Stimulated activated CD4-positive, alpha-beta T cell treated with anti-CD3 and anti-CD28 coated beads, Interleukin-1b, Interleukin-23, amount 100 ng/mL, for 24 hours (primary cell): ENCODE data around the gene EEF1G.

ENCODE experiments used
- DNase-seq, 4 experiments: peaks; one replicate each; pipeline ENCODE4 v3.0.0-alpha.2; 2020; ENCODE audit warnings: low read depth in 4 of 4, low spot score in 1 of 4

Gene EEF1G

DNA sequence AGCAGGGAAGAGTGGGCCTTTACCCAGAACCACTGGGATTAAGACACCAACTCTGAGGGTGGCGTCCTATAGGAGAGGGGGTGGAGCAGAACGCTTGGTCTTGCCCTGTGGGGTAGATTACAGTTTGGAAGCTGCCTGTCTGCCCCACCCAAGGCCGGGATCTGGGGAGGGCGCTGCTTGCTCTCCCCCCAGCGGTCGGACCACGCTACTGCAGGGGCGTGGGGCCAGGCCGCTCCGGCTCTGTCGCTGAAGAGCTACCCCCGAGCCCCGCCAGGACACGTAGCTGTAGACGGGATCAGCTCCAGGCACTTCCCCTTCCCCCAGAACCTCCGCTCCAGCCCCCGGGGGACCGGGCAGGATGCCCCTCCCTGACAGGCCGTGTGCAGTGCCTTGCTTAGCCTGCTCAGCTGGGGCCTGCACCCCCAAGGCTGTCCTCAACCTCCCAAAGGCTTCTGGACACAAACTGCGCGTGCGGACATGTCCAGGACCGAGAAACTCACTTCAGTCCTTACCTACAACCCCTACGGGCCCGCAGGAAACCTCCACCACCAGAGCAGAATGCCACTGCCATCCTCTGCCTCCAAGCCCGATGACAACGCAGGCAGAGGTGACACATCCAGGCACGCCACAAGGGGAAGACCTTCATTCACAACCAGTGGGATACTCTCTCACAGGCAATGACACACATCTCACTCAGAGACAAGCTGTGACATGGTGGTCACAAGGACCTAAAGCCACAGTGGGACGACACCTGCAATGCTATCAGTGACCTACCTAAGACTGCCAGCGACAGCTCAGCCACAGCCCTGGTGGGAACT, 30.7 kb downstream of the EEF1G start:
- DNase-seq: peak in 3 of 4 experiments; percentile 50 to 66 (median 60)

DNA sequence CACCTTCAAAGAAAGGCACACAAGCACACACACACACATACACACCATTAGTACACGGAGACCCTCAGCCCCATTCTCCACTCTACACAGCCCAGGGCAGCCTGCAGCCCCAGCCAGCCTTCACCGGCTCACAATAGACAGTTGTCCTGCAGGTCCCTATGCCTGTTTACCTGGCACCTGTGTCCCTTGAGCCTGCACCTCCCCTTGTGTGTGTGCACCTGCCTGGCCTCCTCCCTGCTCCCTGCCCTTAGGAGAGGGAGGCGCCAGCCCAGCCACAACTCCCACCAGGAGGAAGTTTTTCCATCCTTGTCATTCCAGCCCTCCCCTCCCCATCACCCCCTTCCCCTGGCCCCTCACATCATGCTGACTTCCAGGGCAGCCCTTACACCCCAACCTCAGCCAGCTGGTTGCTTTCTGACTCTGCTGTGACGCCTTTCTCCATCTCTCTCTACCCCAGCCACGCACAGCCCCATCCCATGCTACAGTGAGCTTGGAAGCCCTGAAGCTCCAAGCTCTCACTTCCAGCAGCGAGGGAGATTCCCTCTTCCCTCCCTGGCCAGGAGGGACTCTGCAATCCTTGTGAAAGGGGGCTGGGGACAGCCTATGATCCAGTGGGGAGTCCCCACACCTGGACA, 31.5 kb downstream of the EEF1G start:
- no peak for DNase-seq

DNA sequence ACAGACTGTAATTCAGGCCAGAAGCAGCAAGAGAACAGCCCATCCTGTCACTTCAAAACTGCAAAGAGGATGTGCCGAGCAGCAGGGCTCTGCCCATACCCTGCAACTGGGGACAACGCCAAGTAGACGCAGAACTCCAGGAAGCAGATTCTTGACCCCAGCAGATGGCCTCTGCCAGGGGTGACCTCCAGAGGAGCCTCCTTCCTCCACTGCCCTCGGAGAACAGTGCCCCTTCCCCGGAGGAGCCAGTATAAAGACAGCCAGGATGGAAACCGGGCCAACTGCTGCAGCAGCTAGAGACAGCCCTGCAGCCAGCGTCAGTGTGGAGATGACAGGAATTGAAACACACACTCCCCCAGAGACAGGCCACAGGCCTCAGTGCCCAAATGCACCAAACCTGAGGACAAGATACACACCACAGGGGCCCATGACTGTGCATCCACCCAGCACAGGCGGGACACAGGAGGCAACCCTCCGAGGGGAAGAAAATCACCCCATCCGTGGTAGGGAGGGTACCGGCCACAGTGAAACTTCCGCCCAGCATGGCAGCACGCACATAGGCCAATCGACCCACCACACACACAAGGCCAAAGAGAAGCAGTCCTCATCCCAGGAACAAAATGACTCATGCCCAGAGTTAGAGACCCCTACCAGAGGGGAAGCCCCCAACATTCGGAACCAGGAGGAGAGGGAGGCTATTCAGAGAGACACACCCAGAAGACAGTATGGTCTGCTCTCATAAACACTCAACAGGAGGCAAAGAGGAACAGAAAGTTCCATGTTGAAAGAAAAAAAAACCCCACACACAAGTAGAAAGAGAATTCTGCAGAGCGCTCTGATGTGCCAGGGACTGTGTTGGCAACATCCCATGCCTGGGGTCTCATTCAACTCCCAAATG, 32.6 kb downstream of the EEF1G start:
- DNase-seq: no peak

DNA sequence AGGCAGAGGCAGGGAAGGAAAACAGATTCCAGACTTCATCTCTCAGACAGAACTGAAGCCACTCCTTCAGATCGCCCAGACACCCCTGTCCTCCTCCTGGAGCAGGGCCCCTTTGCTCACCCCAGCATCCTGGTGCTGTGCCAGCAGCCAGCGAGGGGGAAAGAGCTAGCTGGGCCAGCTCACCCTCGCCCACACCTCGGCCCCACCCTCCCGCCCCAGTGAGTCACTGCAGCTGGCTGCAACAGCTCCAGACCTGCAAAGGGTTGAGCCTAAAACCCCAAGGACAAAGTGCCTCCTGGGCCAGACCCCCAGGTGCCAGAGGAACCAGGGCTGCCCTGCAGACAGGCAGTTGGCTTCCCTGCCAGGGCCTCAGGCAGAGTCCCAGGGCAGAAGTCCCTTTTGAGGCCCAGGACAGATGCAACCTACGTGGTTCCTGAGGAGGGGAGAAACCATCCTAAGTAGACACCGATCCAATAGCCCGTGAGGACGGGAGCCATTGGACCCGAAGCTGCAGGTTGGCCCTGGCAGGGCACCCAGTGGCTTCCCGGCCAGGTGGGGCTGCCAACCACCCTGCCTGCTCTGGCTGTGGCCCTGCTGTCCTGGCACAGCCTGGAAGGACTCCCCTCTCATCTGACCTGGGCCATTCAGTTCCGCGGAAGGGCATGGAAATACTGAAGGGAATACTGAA, 34.3 kb downstream of the EEF1G start:
- no peak for DNase-seq

DNA sequence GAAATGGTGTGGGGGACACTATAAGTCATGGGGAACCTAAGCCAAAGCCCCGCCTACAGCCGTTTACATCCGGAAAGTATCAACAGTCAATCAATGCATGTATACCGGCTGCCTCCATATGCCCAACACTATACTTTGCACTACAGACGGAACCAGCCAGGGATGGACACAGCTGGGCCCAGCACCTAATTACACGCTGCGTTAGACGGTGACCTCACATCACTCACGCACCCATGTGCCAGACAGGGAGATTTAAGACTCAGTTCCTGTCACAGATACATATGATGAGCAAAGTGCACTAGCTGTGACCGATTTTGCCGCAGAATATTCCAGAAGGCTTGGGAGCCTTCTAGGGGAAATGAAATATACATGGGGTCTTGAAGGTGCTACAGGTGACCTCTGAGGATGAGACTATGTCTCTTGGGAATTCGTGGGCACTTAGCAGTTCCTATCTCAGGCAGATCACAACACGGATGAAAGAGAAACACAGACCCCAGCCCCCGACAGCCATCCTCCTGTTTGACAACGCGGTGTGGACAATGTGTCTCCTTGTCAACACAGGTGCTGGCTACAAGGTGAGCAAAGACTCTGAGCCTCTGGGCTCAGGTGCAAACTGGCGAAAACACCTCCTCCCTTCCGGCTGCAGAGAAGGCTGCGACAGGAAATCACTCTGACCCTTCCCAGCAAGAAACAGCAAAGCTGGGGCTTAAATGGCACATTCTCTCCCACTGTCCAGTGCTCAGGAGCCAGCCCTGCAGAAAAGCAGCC, 35.0 kb downstream of the EEF1G start:
- DNase-seq: no peak

DNA sequence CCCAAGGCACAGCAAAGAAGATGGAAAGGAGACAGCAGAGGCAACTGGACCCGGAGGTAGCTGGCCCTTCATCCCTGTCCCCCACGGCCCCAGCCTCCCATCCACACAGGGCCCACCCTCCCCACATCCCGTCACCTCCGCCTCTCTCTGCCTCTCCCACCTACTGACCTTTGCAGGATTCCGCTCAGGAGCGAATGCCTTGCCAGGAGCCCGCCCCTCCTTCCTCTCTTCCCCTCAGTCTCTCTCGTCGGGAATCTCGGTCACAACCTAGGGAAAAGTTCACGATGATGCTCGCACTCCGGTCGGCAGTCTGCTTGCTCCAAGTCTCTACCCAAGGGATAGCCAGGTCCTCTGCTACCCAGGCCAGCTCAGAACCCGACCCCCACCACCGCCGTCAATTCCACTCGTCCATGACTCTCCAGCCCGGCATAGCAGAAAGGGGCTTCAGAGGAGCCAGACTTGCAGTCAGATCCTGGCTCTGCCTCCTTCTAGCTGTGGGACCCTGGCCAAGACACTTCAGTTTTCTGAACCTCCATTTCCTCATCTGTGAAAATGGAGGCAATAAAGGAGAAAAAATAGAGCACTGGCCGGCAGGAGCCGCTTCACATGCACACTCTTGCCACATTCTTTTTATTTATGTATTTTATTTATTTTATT, 37.3 kb downstream of the EEF1G start:
- DNase-seq: no peak

DNA sequence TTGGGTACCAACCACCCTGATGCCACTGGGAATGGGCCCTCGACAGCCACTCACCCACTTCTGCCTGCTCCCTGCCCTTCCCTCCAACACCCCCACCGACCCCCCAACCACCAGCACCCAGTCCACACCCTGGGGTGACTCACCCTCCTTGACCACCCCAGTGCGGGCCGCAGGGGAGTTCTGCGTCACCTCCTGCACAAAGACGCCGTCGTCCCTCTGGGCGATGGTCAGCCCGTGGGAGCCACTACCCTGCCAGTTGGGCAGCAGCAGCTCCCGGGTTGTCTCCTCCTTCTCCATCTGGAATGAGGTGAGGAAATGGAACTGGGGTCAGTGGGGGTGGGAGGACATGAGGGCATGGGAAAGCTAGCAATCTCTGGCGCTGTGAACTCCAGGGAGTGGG, 37.9 kb downstream of the EEF1G start:
- no peak for DNase-seq

DNA sequence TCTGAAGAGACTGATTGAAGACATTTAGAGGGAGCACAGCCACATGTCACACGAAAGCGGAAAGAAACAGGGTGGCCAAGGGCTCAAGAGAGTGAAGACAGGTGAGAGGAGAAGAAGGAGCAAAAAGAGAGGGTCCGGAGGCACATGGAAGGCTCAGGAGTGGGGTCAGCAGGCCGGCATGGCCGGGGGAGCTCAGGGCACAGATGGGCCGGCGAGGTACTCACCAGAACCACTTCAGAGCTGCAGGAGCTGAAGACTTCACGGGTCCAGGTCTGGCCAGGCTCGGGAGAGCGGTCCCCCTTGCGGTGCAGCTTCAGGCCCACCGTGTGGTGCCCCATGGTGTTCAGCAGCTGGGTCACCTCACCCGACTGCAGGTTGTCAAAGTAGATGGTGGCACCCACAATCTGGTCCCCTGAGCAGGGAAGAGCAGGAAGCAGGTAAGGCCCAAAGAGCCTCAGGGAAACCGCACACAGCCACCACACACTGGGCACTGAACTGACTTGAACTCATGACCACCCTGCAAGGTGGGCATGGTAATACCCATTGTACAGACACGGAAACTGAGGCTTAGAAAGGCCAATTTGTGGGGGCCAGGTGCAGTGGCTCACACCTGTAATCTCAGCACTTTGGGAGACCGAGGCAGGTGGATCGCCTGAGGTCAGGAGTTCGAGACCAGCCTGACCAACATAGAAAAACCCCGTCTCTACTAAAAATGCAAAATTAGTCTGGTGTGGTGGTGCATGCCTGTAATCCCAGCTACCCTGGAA, 38.7 kb downstream of the EEF1G start:
- DNase-seq: no peak

DNA sequence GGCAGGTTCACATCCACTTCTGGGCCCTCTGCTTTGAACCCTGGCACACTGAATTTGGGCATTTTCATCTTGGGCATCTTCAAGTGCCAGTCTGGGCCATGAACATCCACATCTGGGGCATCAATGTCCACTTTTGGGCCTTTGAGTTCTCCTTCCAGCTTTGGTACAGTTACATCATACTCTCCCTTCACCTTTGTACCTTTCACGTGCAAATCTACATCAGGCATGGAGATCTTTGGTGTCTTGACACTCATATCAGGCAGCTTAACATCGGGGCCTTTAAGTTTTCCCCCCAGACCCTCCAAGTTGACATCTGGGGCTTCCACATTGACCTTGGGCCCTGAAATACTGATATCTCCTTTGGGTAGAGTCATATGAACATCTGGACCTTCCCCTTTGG, 41.6 kb downstream of the EEF1G start:
- no peak for DNase-seq

DNA sequence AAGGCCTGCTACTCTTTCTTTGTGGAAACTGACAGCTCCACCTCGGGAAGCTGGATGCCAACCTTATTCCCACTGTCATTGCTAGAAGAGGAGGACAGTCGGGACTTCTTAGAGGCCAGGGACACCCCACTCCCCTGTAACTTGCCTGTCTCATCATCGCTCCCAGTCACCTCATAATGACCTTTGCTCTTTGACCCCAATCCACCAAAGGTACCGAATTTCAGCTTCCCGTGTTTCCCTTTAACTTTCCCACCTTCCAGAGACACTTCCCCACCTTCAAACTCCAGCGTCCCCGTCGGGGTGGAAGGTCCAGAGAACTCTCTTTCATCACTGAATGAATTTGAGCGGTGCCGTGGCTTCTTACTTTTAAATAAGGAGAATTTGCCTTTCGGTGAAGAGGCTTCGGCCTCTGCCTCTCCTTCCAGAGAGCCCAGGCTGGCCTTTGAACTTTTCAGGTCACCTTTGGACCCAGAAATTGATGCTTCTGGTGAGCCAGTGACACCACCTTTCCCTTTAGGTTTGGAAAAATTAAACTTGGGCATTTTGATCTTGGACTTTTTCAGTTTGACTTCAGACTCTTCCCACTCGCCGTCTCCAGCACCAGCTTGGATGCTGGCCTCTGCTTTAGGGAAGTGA, 56.8 kb downstream of the EEF1G start:
- no peak for DNase-seq

DNA sequence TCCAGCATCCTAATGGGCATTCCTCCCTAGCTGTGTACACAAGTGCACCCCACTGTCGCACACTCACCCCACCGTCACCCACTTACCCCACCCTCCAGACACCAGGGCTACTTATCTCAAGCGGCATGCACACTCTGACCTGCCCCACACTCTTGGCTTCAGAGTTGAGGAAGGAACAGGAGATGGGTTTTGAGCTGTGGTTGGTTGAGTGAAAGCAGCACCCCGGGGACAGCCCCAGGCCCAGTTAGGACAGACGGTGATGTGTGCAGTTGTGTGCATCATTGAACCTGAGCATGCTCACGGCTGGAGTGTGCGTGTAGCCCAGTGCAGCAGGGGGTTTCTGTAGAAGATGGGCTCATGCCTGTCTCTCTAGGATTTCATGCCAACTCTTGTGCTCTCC, 59.5 kb downstream of the EEF1G start:
- DNase-seq: no peak

DNA sequence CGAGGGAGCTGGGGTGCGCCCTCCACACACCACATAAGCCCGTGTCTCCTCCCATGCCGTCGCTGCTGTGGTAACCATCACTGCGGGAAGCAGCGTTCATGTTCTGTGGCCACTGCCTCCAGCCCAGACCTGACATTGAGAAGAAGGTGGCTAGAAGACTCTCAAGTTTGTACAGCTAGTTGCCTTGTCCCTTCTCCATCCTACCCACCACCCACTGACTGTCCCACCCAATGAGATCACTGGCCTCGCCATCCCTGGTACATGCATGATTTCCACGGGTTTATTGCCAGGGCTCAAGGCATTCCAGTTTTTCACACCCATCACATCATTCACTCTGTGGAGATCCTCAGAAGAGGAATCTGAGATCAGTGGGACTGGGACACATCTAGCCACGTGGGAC, 60.1 kb downstream of the EEF1G start:
- DNase-seq: no peak

DNA sequence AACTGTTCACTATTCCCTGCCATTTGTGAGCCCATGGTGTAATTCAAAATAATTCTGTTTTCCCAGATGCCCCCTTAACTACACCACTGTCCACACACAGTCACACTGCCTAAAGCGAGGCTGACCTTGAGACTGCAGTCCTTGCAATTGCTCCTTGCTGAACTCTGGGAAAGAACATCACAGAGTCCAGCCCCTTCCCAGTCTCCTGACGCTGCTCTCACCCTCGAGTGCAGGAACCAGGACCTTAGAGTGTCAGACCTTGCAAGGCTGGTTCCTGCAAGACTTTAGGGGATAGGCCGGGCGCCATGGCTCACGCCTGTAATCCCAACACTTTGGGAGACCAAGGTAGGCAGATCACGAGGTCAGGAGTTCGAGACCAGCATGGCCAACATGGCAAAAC, 60.7 kb downstream of the EEF1G start:
- DNase-seq: no peak
